Stimulated activated CD4-positive, alpha-beta T cell treated with anti-CD3 and anti-CD28 coated beads, Interleukin-4, amount 100 ng/mL, for 24 hours (primary cell): ENCODE data around the gene MSH2.

ENCODE experiments used
- DNase-seq: peaks from one replicate; pipeline ENCODE4 v3.0.0-alpha.2; 2020

MSH2 gene

DNA sequence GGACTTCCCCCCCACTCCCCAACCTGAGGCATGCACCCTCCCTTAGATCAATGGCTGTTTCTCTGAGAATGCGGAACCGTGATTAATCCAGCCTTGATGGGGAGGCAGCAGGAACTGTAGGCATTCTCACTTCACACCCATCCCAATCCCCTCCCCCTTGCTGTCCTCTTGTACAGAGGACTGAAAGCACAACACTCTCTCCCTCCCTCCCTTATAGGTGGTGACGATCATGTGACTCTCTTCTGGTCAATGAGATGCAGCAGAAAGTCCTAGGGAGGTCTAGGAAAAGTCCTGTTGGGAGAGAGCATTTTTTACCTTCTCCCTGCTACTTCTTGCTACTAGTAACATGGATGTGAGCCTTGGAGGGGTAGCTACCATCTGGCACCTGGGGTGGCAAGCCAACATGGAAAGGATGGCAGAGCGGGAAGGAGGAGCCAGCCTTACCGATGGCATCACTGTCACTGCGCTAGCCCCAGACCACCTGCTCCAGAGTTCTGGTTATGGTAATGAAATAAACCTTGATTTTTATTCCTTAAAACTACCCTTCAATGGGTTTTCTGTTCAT is 106.9 kb downstream of the MSH2 start:
- no peak for DNase-seq

DNA sequence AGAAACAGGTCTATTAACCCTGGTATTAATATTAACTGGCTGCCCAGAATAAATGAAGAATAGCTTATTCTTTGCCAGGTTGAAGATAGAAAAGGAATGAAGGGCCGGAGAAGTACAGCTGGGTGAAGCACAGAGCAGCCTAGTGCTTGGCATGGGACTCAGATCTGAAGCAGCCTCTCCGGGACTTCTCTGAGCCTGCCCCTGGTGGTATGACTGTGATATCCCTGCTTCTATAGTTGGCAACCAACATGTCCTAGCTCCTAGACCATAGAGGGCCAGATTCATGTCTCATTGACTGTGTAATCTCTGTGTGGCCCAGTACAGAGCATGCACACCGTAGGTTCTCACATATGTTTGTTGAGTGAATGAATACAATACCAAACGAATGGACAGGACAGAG is 107.8 kb downstream of the MSH2 start:
- DNase-seq, result no peak

- no peak for DNase-seq
These were observed 109.7 kb downstream of the MSH2 start for GRCh38 chr2:47512581-47513083.

- DNase-seq, result no peak
These were observed 111.1 kb downstream of the MSH2 start for GRCh38 chr2:47513981-47514520.

DNA sequence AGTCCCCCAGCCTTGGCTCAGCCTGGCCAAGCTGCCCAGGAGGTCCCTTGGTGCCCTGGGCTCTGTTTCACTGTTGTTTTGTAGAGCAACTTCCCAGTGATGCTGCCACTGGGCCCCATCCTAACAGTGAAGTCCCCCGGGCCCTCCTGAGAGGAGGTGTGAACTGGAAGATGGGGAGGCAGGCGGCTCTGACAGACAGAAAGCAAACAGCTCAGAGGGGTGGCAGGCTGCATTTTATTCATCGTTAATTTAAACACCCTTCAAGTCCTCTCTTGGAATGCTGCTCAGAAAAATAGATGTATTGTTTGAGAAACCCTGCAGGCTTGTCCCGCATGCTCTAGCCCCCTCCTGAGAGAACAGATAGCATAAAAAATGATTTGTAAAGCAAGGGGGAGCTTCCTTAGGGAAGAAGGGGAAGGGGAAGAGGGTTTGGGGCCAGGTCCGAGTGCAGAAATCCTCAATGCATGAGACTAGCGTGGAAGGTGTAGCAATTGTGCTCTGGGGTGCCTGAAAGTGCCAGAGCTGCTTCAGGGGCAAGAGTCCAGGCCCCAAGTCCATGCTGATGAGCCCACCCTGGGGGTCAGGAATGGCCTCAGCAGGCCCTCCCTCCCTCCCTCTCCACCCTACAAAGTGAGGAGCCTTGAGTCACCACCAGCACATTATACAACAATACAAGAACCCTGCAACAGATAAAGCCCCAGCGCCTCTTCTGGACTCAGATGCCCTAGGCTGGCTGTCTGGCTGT is 113.6 kb downstream of the MSH2 start:
- no peak for DNase-seq

- no peak for DNase-seq
These were observed 115.7 kb downstream of the MSH2 start for GRCh38 chr2:47518497-47519146.

- DNase-seq, result no peak
These were observed 116.2 kb downstream of the MSH2 start for GRCh38 chr2:47519147-47519537.

DNA sequence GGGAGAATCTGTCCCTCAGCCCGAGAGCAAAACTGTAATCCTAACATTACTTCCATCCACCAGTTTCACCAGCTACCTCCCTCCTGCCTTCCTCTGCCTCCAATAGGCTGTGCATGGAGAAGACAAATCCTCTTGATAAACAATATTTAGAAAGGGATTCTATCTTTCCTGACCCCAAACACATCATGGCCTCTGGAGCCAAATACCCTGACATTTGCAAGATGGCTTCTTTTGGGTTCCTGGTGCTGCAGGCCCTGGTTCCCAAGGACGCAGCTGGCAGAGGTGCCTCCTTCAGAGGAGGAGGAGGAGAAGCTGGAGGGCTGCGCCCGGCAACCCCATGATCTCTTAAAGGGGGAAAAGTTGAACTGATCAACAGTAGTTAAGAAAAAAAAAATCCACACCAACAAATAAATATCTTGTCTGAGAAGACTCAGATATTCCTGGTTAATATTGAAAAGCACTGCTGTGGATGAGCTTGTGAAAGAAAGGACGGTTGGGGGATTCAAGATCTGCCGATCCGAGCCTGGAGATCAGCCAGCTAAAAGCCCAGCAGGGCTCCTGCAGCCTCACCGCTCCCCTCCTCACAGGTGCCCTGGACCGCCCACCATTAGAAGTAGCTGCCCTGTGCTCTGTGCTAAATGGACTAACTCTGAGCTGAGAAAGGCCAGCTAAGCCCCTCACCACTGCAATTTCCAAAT is 116.8 kb downstream of the MSH2 start:
- no peak for DNase-seq

DNA sequence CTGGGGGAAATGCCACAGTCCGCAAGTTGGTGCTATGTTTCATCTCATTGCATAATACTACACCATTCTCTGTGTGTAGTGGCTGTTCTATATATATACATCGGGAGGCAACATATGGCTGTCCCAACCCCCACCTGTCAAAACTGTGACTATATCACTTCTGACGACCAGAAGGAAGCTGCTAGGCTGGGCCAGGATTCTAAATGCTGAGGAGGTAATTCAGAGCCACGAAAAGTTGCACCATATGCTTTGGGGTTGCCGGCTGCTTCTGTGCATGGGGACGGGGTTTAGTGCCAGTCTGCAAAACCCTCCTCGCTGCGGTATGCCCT is 117.3 kb downstream of the MSH2 start:
- no peak for DNase-seq

DNA sequence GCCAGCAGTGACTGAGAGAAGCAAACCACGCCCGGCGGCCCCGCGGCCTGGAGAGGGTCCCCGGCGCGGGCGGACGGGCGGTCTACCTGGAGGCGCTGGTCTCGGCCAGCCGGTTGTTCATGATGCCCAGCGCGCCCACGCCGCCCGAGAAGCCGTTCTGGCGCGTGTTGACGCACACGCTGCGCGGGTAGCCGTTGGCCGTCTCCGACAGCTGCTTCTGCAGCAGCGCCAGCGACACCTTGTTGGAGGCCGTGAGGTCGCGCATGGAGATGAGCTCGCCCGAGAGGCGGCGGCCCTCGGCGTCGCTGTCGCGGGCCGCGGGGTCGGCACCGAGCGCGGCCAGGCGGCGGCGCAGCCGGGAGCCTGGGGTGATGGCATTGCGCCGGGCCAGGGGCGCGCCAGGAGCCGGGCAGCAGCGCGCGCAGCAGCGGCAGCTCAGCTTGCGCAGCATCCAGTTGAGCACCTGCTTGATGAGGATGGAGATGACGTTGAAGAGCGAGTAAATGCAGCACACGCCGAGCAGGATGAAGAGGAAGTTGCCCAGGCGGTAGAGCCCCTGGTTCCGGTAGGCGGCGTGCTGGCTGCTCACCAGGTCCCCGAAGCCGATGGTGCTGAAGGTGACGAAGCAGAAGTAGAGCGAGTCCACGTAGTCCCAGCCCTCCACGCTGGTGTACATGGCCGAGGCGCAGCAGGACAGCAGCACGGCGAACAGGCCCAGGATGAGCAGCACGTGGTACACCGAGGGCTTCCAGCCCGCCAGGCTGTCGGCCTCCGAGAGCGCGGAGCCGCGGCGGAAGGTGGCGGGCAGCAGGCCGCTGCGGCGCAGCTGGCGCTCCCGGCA is 118.1 kb downstream of the MSH2 start:
- peak; percentile 72 for DNase-seq

DNA sequence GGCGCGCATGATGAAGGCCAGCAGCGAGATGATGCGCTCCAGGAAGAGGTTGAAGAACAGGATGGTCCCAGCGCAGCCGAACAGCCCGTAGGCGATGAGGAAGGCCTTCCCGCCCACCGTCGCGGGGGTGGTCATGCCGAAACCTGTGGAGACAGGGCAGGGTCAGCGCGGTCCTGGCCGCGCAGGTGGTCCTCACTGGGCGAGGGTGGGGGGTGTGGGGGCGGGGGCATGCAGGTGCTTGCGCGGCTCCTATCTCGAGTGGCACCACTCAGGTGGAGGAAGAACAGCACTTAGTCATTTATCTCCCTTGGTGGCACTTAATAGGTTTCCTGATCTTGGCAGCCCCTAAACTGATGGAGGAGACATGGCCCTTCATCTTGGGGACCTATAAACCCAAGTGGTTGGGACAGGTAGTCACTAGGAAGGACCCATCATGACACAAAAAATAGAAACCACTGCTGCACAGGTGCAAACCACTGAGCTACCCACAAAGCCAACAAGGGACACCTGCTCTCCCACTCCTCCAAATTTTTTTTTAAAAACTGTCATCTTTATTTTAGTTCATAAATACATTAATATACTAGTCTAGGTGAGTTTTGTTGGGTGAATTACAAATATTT is 118.8 kb downstream of the MSH2 start:
- no peak for DNase-seq

- DNase-seq, result no peak
These were observed 122.2 kb downstream of the MSH2 start for GRCh38 chr2:47525167-47525566.

DNA sequence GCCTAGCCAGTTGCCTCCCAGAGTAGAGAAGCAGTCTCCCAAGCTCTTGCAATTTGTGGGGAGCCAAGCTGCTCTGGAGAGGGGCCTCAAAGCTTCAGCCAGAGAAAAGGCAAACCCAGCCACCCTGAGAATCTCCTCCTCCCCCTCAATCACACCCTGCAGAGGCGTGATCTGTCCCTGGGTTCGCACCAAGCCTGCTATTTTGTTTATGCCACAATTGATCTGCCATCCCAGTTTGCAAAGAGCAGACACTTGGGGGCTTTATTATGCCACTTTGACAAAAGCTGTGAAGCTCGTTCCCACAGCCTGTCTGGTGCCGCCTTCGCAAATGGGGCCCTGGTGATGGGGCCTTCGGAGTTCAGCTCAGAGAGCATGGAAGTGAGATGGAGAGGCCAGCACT is 125.5 kb downstream of the MSH2 start:
- DNase-seq, result no peak

DNA sequence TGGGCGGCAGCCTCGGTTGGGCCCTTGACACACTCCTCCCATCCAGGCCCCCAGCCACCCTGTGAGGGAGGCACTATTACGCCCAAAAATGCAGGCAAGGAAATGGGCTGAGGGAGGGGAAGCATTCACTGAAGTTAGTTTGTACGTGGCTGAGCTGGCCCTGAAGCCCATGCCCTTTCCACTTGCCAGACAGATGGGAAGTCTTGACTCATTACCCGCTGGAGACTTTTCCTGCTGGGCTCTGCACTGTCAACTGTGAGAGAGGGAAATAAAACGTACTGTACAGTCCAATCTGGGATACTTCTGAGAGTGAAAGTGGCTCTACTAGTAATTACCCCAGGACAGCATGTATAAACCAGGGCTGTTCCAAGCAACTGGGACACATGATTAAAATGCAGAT is 125.9 kb downstream of the MSH2 start:
- no peak for DNase-seq

DNA sequence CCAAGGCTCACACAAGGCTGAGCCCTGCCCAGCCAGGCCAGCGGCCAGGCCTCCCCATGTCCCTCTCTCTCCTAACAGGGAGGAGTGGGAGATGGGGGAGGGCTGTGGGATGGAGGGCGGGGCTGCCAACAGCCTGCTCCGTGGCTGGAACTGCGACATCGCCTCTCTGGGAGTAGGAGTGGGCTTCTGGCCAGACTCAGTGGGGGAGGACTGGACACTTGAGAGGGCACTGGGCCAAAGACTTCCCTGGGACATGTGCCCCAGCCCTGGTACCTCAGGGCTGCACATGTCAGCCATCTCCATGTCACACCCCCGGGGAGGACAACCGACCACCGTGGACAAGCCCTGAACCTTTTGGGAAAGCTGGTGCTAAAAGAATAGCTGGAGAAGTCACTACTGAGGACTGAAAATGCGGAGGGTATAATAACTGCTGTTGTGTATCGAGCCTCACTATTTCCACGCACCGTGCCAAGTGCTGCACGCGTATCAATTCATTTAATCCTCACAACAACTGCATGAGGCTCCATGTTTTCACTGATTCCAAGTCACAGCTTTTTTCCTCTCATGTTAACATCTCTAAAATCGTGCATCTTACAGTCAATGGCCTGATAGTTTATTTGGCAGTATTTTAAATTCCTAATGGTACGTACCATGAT is 127.3 kb downstream of the MSH2 start:
- no peak for DNase-seq

GRCh38 chr2:47531378-47532042 is 128.6 kb downstream of the MSH2 start:
- no peak for DNase-seq
